ENCODE results near the gene GADD45A. TPM values are rescaled to one million over a fixed set of nuclear protein-coding genes. Genes with fewer than 3 reads are reported as not detected.
A peak's percentile ranks its signal among the peaks of the same experiment; 100 is the strongest.

Gene GADD45A
- total and polyA plus RNA-seq, 9 of the 15 experiments (the other 6 are each of a cell fraction or from before 2014, with no cell fraction given): 21.3 to 156 (median 62.1) TPM

DNA sequence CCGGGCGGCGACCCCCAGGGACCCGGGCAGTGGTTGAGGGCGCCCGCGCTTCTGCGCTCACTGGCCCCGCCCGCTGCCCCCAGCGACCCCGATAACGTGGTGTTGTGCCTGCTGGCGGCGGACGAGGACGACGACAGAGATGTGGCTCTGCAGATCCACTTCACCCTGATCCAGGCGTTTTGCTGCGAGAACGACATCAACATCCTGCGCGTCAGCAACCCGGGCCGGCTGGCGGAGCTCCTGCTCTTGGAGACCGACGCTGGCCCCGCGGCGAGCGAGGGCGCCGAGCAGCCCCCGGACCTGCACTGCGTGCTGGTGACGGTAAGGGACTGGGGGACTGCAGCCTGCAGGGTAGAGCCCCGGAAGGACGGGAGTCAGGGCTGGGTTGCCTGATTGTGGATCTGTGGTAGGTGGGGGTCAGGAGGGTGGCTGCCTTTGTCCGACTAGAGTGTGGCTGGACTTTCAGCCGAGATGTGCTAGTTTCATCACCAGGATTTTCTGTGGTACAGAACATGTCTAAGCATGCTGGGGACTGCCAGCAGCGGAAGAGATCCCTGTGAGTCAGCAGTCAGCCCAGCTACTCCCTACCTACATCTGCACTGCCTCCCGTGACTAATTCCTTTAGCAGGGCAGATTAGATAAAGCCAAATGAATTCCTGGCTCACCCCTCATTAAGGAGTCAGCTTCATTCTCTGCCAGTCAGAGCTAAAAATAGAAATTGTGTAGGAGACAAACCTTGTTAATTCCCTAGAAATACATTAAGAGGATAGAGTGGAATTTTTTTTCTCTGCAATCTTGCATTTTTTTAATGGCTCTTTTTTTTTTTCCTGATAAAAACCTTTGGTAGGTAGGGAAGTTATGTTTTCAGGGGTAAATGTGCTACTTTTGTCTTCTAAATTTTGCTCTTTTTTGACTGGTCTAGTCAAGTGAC, 1.5 kb downstream of the GADD45A start (continued):
- TF ChIP-seq RNF219 (CRISPR knock-in tag; IDR thresholded peaks at IDR 0.05): no peak
- TF ChIP-seq ZNF318 (IDR thresholded peaks at IDR 0.05; ENCODE audit: borderline replicate concordance in 1 of 2, low read depth in 1 of 2): peak in 1 of 2 experiments; percentile 98; a peak in 2 of 4 replicates
- no peak for TF ChIP-seq NFE2L1 (tag; IDR thresholded peaks at IDR 0.05; ENCODE audit: borderline replicate concordance, low read depth)
- TF ChIP-seq ETV6 (IDR thresholded peaks at IDR 0.05; ENCODE audit: borderline replicate concordance in 1 of 2, low read depth in 2 of 2, low read length in 1 of 2): no peak; a peak in 1 of 4 replicates
- no peak for TF ChIP-seq ETV6 (CRISPR knock-in tag; IDR thresholded peaks at IDR 0.05; ENCODE audit: borderline replicate concordance)
- no peak for TF ChIP-seq TGIF2 (CRISPR knock-in tag; IDR thresholded peaks at IDR 0.05)
- TF ChIP-seq CBX1 (IDR thresholded peaks at IDR 0.05; ENCODE audit: low read depth): no peak
- peak; percentile 72; the same call in 1 of the 2 replicates for TF ChIP-seq GABPB1 (CRISPR knock-in tag; IDR thresholded peaks at IDR 0.05)
- TF ChIP-seq ZNF354B (CRISPR knock-in tag; IDR thresholded peaks at IDR 0.05): no peak
- TF ChIP-seq MBD2 (IDR thresholded peaks at IDR 0.05; ENCODE audit: borderline replicate concordance, low read depth): peak; percentile 63
- TF ChIP-seq RBFOX2 (IDR thresholded peaks at IDR 0.05; ENCODE audit: low read depth, low read length): peak; percentile 94
- TF ChIP-seq IRF1 (CRISPR knock-in tag; IDR thresholded peaks at IDR 0.05; ENCODE audit: borderline replicate concordance): no peak
